Keratinocyte (primary cell): ENCODE results near the gene RTEL1. TPM values are rescaled to one million over a fixed set of nuclear protein-coding genes. Genes with fewer than 3 reads are reported as not detected.

Experiments
- DNase-seq: peaks from one replicate; pipeline ENCODE4 v3.0.0-alpha.2; 2011; ENCODE audit warnings: low read depth, missing footprints, low spot score
- FAIRE-seq: peaks from 2 replicates; lab custom pipeline; 2011; peaks lifted over from hg19 to GRCh38; lab: Jason Lieb, UNC
- H2AFZ ChIP-seq: 2 replicates; pipeline ENCODE4 v1.6.0; 2012; ENCODE audit warnings: low read length, control low read depth, inconsistent platforms; ENCODE audit not compliant: control insufficient read depth
- H3K27ac ChIP-seq: 2 replicates; pipeline ENCODE4 v1.5.1; 2011; ENCODE audit warnings: low read length; ENCODE audit not compliant: control insufficient read depth, insufficient read depth
- H3K27me3 ChIP-seq: 3 replicates; pipeline ENCODE4 v1.6.0; 2011; ENCODE audit warnings: low read length; ENCODE audit not compliant: control insufficient read depth, insufficient read depth; ENCODE audit errors: extremely low read depth
- H3K36me3 ChIP-seq, 2 experiments: 2 replicates in 1 of 2; 3 replicates in 1 of 2; pipeline ENCODE4 v1.5.1; 2011; ENCODE audit warnings: low read length in 2 of 2, mild to moderate bottlenecking in 1 of 2; ENCODE audit not compliant: control insufficient read depth in 2 of 2, insufficient read depth in 2 of 2; ENCODE audit errors: extremely low read depth in 1 of 2
- H3K4me1 ChIP-seq: 3 replicates; pipeline ENCODE4 v1.5.1; 2011; ENCODE audit warnings: low read length; ENCODE audit not compliant: control insufficient read depth, insufficient read depth; ENCODE audit errors: extremely low read depth
- H3K4me2 ChIP-seq: 3 replicates; pipeline ENCODE4 v1.6.0; 2011; ENCODE audit warnings: low read depth, low read length; ENCODE audit not compliant: control insufficient read depth, insufficient read depth; ENCODE audit errors: extremely low read depth
- H3K4me3 ChIP-seq, 3 experiments: fragments of 200-600 bp in 1 of 3; sonication (generic) in 1 of 3; 2 replicates in 2 of 3; 3 replicates in 1 of 3; pipeline ENCODE4 v1.5.1; 2011 to 2016; ENCODE audit warnings: low read length in 3 of 3, mild to moderate bottlenecking in 3 of 3, control low read depth in 2 of 3, inconsistent platforms in 1 of 3, low read depth in 1 of 3, mixed read lengths in 1 of 3, mixed run types in 1 of 3, moderate library complexity in 1 of 3; ENCODE audit not compliant: control insufficient read depth in 2 of 3, insufficient read depth in 2 of 3; ENCODE audit errors: extremely low read depth in 1 of 3
- H3K79me2 ChIP-seq: 2 replicates; pipeline ENCODE4 v1.6.0; 2012; ENCODE audit warnings: low read length; ENCODE audit not compliant: control insufficient read depth, insufficient read depth
- H3K9ac ChIP-seq: 3 replicates; pipeline ENCODE4 v1.6.0; 2011; ENCODE audit warnings: low read length; ENCODE audit not compliant: control insufficient read depth, insufficient read depth; ENCODE audit errors: extremely low read depth
- H3K9me1 ChIP-seq: 3 replicates; pipeline ENCODE4 v1.6.0; 2011; ENCODE audit warnings: low read length; ENCODE audit not compliant: control insufficient read depth, insufficient read depth; ENCODE audit errors: extremely low read depth
- H3K9me3 ChIP-seq: 2 replicates; pipeline ENCODE4 v1.5.1; 2012; ENCODE audit warnings: low read depth, low read length; ENCODE audit not compliant: control insufficient read depth
- H4K20me1 ChIP-seq: 3 replicates; pipeline ENCODE4 v1.6.0; 2011; ENCODE audit warnings: low read length; ENCODE audit not compliant: control insufficient read depth, insufficient read depth; ENCODE audit errors: extremely low read depth
- CTCF ChIP-seq, 3 experiments: IDR thresholded peaks in 1 of 3; conservative IDR thresholded peaks in 1 of 3; optimal IDR thresholded peaks in 1 of 3; 2 replicates in 2 of 3; 3 replicates in 1 of 3; pipeline versions ENCODE3 to v1.5.1; 2011; ENCODE audit warnings: low read length in 3 of 3, mild to moderate bottlenecking in 3 of 3, moderate library complexity in 2 of 3, control low read depth in 1 of 3, inconsistent platforms in 1 of 3; ENCODE audit not compliant: insufficient read depth in 2 of 3; ENCODE audit errors: extremely low read depth in 1 of 3
- EZH2 ChIP-seq: IDR thresholded peaks from one replicate; pipeline ENCODE4 v1.6.1; 2012; ENCODE audit warnings: inconsistent platforms, mild to moderate bottlenecking, low read length, moderate library complexity
- dilution Hi-C: fragments of 300-500 bp; cut with MboI; formaldehyde crosslinking; loops from one replicate; pipeline ENCODE4 v1.7.0; 2020; ENCODE audit warnings: low sequenced_read_pairs; ENCODE audit not compliant: extremely low pct_ligation_motif_present
- polyA plus RNA-seq, 5 experiments: library from polyadenylated mRNA; depleted of rRNA in 3 of 5; stranded (reverse) in 3 of 5; stranded (forward) in 1 of 5; unstranded in 1 of 5; fragments of >200 nt; gene quantifications; 1 replicate in 1 of 5; 2 replicates in 3 of 5; 3 replicates in 1 of 5; pipeline versions ENCODE4 v1.2.1 to v1.2.3, GENCODE V29; 2011 to 2012; ENCODE audit warnings: missing spikeins in 2 of 5, low read depth in 1 of 5, low replicate concordance in 1 of 5

The RTEL1 gene
- polyA plus RNA-seq, 1 donor (not counting 4 experiments of a cell fraction or from before 2014, with no cell fraction given), result 12.4 TPM

- H4K20me1 ChIP-seq, result no peaks in the 10 kb centered on the region
- FAIRE-seq (no peak), DNase-seq (no peak)
- H3K79me2 ChIP-seq, result peaks cover 16% of the 10 kb centered on the region
- H3K9ac ChIP-seq, result peak within 1 kb of the TSS; percentile 72
- no peak within 1 kb of the TSS for H2AFZ ChIP-seq
- H3K9me1 ChIP-seq, result no peaks in the 10 kb centered on the region
- H3K36me3 ChIP-seq, result peaks cover 1 to 8% of the 10 kb centered on the region in 2 experiments
- dilution Hi-C loops, result no loop called here
- no peaks in the 10 kb centered on the region for H3K27me3 ChIP-seq
- H3K27ac ChIP-seq, result peak within 1 kb of the TSS; percentile 84
- H3K4me1 ChIP-seq, result peaks cover 48% of the 10 kb centered on the region
- H3K4me2 ChIP-seq, result peak within 1 kb of the TSS; percentile 99
- TF ChIP-seq CTCF (optimal IDR thresholded peaks at IDR 0.05 in 1 of 3, IDR thresholded peaks at IDR 0.05 in 1 of 3, conservative IDR thresholded peaks at IDR 0.05 in 1 of 3; ENCODE audit: extremely low read depth in 1 of 3, insufficient read depth in 2 of 3, low read length in 3 of 3) (peak in 1 of 3 experiments; percentile 7), EZH2 (no peak)
- H3K9me3 ChIP-seq, result no peaks in the 10 kb centered on the region
- H3K4me3 ChIP-seq, result peak within 1 kb of the TSS; percentile 55 to 92 (median 79)
Observed at GRCh38 chr20:63696628-63697356, 38.7 kb downstream of the RTEL1 start, which contains the start of gene TNFRSF6B. TNFRSF6B (plus strand) TSS chr20:63696652; CDS start chr20:63696768, 116 bp downstream.

- Histone ChIP-seq H3K4me1 (peaks cover 45% of the 10 kb centered on the region), H3K9me3 (no peaks in the 10 kb centered on the region), H3K27ac (peak overlapping the region; percentile 84), H3K9me1 (no peaks in the 10 kb centered on the region), H3K27me3 (no peaks in the 10 kb centered on the region), H3K4me2 (peak overlapping the region; percentile 99), H3K9ac (peak overlapping the region; percentile 72), H2AFZ (no peak overlapping the region), H3K4me3 (peak overlapping the region; percentile 55 to 92 (median 79)), H4K20me1 (no peaks in the 10 kb centered on the region), H3K36me3 (peaks cover 1 to 8% of the 10 kb centered on the region in 2 experiments), H3K79me2 (peaks cover 16% of the 10 kb centered on the region)
- no peak for TF ChIP-seq EZH2
- TF ChIP-seq CTCF (optimal IDR thresholded peaks at IDR 0.05 in 1 of 3, IDR thresholded peaks at IDR 0.05 in 1 of 3, conservative IDR thresholded peaks at IDR 0.05 in 1 of 3; ENCODE audit: extremely low read depth in 1 of 3, insufficient read depth in 2 of 3, low read length in 3 of 3), result no peak
- FAIRE-seq (no peak), DNase-seq (no peak)
- dilution Hi-C loops, result no loop called here
Observed at GRCh38 chr20:63697357-63697867, 39.3 kb downstream of the RTEL1 start.
